IPS-20b (cell line): ENCODE results near the gene EPB41L4B.

Experiments used
- H3K27ac ChIP-seq: one replicate; pipeline ENCODE4 v1.5.1; 2013; ENCODE audit warnings: low read length
- H3K27me3 ChIP-seq: 2 replicates; pipeline ENCODE4 v1.6.1; 2013; ENCODE audit warnings: mild to moderate bottlenecking, low read length, inconsistent platforms; ENCODE audit not compliant: insufficient read depth
- H3K36me3 ChIP-seq: 2 replicates; pipeline ENCODE4 v1.6.1; 2013; ENCODE audit warnings: low read depth, mild to moderate bottlenecking, inconsistent platforms, low read length, moderate library complexity; ENCODE audit not compliant: insufficient read depth
- H3K4me1 ChIP-seq: 2 replicates; pipeline ENCODE4 v1.6.1; 2013; ENCODE audit warnings: mild to moderate bottlenecking, control low read depth, inconsistent platforms, low read length, moderate library complexity; ENCODE audit not compliant: insufficient read depth
- H3K4me3 ChIP-seq: 2 replicates; pipeline ENCODE4 v1.5.1; 2013; ENCODE audit warnings: mild to moderate bottlenecking, low read length, inconsistent platforms
- H3K9ac ChIP-seq: 2 replicates; pipeline ENCODE4 v1.6.1; 2013; ENCODE audit warnings: low read depth, mild to moderate bottlenecking, inconsistent platforms, low read length, moderate library complexity
- H3K9me3 ChIP-seq: 2 replicates; pipeline ENCODE4 v1.6.1; 2013; ENCODE audit warnings: mild to moderate bottlenecking, low read depth, low read length, inconsistent platforms; ENCODE audit not compliant: insufficient read depth

Gene EPB41L4B

GRCh38 chr9:109319626-109320241 is 1.1 kb downstream of the EPB41L4B start:
- H3K27me3 ChIP-seq: peaks cover 40% of the 10 kb centered on the region
- peak overlapping the region; percentile 88 for H3K4me3 ChIP-seq
- H3K9me3 ChIP-seq: no peaks in the 10 kb centered on the region
- H3K36me3 ChIP-seq: no peaks in the 10 kb centered on the region
- peak overlapping the region; percentile 76; the same call in 1 of the 2 replicates for H3K9ac ChIP-seq
- H3K27ac ChIP-seq: no peak overlapping the region
- peaks cover 31% of the 10 kb centered on the region for H3K4me1 ChIP-seq

GRCh38 chr9:109319017-109319625 is 1.7 kb downstream of the EPB41L4B start:
- no peaks in the 10 kb centered on the region for H3K36me3 ChIP-seq
- H3K27ac ChIP-seq: peak overlapping the region; percentile 6
- peak overlapping the region; percentile 88 for H3K4me3 ChIP-seq
- peaks cover 36% of the 10 kb centered on the region for H3K4me1 ChIP-seq
- peak overlapping the region; percentile 76 for H3K9ac ChIP-seq
- H3K9me3 ChIP-seq: no peaks in the 10 kb centered on the region
- H3K27me3 ChIP-seq: peaks cover 40% of the 10 kb centered on the region

DNA sequence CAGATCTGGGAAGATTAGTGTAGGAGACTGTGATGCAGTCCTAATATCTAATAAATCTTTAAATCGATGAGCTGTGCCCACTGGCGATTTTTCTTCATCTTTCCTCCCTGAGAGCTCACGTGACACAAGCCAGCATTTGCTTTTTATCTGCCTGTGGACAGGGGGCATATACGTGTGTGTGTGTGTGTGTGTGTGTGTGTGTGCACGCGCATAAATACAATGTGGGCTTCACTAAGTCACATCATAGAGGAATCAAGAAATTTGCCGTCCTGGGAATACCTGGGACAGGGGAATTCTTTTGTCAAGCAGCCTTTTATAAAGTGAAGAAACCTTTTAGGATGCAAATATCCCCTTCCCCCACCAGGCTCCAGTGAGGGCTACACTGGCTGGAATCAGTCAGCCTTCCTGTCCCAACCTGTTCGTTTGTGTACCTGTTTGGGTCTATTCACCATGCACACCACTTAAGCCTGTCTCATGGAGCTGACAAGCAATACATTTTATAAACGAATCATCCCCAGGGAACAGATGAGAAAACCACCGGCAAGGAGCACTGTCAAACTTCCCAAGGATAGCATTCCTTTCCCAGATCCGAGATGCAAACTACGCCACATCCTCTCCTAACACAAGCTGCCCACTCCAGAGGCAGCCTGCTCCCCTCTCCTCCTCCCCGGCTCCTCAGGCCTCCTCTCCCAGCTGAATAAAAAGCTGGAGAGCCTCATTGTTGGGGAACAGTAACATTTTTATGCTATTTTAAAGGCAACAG is 2.7 kb downstream of the EPB41L4B start:
- Histone ChIP-seq H3K9ac (peak overlapping the region; percentile 76), H3K36me3 (no peaks in the 10 kb centered on the region), H3K27ac (peak overlapping the region; percentile 65), H3K4me3 (peak overlapping the region; percentile 88), H3K27me3 (peaks cover 40% of the 10 kb centered on the region), H3K4me1 (peaks cover 45% of the 10 kb centered on the region), H3K9me3 (no peaks in the 10 kb centered on the region)

DNA sequence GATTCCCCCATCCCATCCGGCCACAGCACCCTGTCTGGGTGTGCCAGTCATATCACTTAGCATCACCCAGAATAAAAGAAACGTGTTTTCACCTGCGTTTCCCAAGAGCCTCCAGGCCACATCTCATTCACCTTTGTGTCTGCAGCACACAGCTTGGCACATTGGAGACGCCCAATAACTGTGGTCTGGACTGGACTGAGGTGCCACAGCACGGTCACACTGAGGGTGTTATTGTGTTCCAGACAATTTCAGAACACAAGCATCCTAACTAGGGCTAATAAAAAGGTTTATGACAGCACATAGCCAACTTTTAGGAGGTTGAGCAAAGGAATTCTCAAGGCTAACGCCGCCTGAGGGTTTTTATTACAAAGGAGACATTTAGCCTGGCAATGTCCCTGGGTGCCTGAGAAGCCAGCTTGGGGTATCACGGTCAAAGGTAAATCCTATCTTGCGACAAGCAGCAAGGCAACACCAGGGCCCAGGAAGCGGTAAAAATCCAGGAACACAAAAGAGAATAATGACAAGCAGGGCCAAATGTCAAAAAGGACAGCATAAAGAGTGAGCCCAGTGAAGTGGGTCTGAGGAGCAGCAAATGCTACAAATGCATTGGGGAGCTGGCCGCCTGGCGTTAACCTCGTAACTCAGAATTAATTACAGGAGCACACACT is 3.4 kb downstream of the EPB41L4B start:
- Histone ChIP-seq H3K4me3 (peak overlapping the region; percentile 88), H3K4me1 (peaks cover 51% of the 10 kb centered on the region), H3K9me3 (no peaks in the 10 kb centered on the region), H3K36me3 (no peaks in the 10 kb centered on the region), H3K27me3 (peaks cover 36% of the 10 kb centered on the region), H3K9ac (peak overlapping the region; percentile 76; the same call in 1 of the 2 replicates), H3K27ac (peak overlapping the region; percentile 65)

GRCh38 chr9:109316207-109316640 is 4.6 kb downstream of the EPB41L4B start:
- Histone ChIP-seq H3K4me3 (no peak overlapping the region), H3K36me3 (no peaks in the 10 kb centered on the region), H3K9ac (no peak overlapping the region), H3K27ac (no peak overlapping the region), H3K9me3 (no peaks in the 10 kb centered on the region), H3K27me3 (peaks cover 23% of the 10 kb centered on the region), H3K4me1 (peaks cover 58% of the 10 kb centered on the region)

GRCh38 chr9:109315480-109316206 is 5.2 kb downstream of the EPB41L4B start:
- Histone ChIP-seq H3K27ac (no peak overlapping the region), H3K9ac (no peak overlapping the region), H3K4me3 (no peak overlapping the region), H3K9me3 (no peaks in the 10 kb centered on the region), H3K4me1 (peaks cover 58% of the 10 kb centered on the region), H3K36me3 (no peaks in the 10 kb centered on the region), H3K27me3 (peaks cover 23% of the 10 kb centered on the region)

- no peak overlapping the region for H3K9ac ChIP-seq
- peaks cover 15% of the 10 kb centered on the region; the same call in 1 of the 2 replicates for H3K27me3 ChIP-seq
- H3K9me3 ChIP-seq: no peaks in the 10 kb centered on the region
- peaks cover 58% of the 10 kb centered on the region for H3K4me1 ChIP-seq
- no peak overlapping the region for H3K27ac ChIP-seq
- H3K4me3 ChIP-seq: no peak overlapping the region
- no peaks in the 10 kb centered on the region for H3K36me3 ChIP-seq
Measured at GRCh38 chr9:109314011-109314531, 6.8 kb downstream of the EPB41L4B start.

DNA sequence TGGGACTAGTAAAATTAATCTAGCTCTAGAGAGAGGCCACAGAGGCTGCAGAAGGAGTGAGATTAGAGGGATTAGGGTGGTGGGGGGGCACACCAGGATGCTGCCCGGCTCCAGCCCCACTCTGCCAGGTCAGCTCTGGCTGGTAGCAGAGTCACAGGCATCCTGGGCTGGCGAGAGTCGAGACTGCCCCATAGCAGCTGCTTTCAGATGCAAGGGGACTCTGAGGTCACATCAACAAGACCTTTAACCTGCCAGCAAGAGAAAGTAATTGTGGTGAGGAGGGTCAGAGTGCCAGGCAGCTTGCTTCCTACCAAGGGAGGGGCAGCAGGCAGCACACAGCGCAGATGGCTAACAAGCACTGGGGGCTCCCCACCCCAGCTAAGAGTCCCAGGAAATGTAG is 7.5 kb downstream of the EPB41L4B start:
- no peaks in the 10 kb centered on the region for H3K9me3 ChIP-seq
- no peaks in the 10 kb centered on the region for H3K36me3 ChIP-seq
- no peak overlapping the region for H3K9ac ChIP-seq
- H3K27ac ChIP-seq: no peak overlapping the region
- peaks cover 55% of the 10 kb centered on the region for H3K4me1 ChIP-seq
- H3K4me3 ChIP-seq: no peak overlapping the region
- 0 out of 2 replicates have a peak, but pooled peaks cover 8% of the 10 kb centered on the region for H3K27me3 ChIP-seq

- Histone ChIP-seq H3K27ac (no peak overlapping the region), H3K9ac (no peak overlapping the region), H3K27me3 (0 out of 2 replicates have a peak, but pooled peaks cover 2% of the 10 kb centered on the region), H3K9me3 (no peaks in the 10 kb centered on the region), H3K4me3 (no peak overlapping the region), H3K4me1 (peaks cover 53% of the 10 kb centered on the region), H3K36me3 (no peaks in the 10 kb centered on the region)
Measured at GRCh38 chr9:109312783-109313182, 8.1 kb downstream of the EPB41L4B start.

GRCh38 chr9:109311731-109312130 is 9.1 kb downstream of the EPB41L4B start:
- H3K36me3 ChIP-seq: no peaks in the 10 kb centered on the region
- no peak overlapping the region for H3K27ac ChIP-seq
- no peaks in the 10 kb centered on the region for H3K27me3 ChIP-seq
- no peak overlapping the region for H3K9ac ChIP-seq
- H3K4me3 ChIP-seq: no peak overlapping the region
- H3K9me3 ChIP-seq: no peaks in the 10 kb centered on the region
- H3K4me1 ChIP-seq: peaks cover 46% of the 10 kb centered on the region; the same call in 1 of the 2 replicates

GRCh38 chr9:109311286-109311685 is 9.6 kb downstream of the EPB41L4B start:
- Histone ChIP-seq H3K27me3 (no peaks in the 10 kb centered on the region), H3K27ac (no peak overlapping the region), H3K9me3 (no peaks in the 10 kb centered on the region), H3K36me3 (no peaks in the 10 kb centered on the region), H3K4me3 (no peak overlapping the region), H3K4me1 (peaks cover 42% of the 10 kb centered on the region; the same call in 1 of the 2 replicates), H3K9ac (no peak overlapping the region)
